ENCODE data around the gene MANSC1. TPM values are rescaled to one million over a fixed set of nuclear protein-coding genes. Genes with fewer than 3 reads are reported as not detected.

The MANSC1 gene
- total and polyA plus RNA-seq, 2 donors (not counting 1 experiment from before 2014, with no cell fraction given): 0.09 to 0.32 TPM

- no peak for ATAC-seq (ENCODE audit: low read depth)
- no peak overlapping the region for H3K27ac ChIP-seq (ENCODE audit: low read length in 2 of 2)
Observed at GRCh38 chr12:12387501-12387900, 37.5 kb upstream of the MANSC1 start.

GRCh38 chr12:12384571-12385340 lies 34.7 kb upstream of the MANSC1 start:
- Histone ChIP-seq H3K27ac (ENCODE audit: low read length in 2 of 2) (no peak overlapping the region), H2AFZ (ENCODE audit: insufficient read depth, low read depth, low read length, poor library complexity, severe bottlenecking) (no peak overlapping the region), H3K4me2 (replicated peaks; ENCODE audit: low read depth, low read length, poor library complexity, severe bottlenecking) (no peak overlapping the region), H3K4me3 (ENCODE audit: control extremely low read depth in 1 of 5, extremely low read depth in 1 of 5, insufficient read depth in 1 of 5, low read depth in 2 of 5, low read length in 4 of 5) (no peak overlapping the region), H3K9me3 (ENCODE audit: control extremely low read depth in 1 of 3, control insufficient read depth in 2 of 3, insufficient read depth in 1 of 3, low read length in 2 of 3) (no peaks in the 10 kb centered on the region), H3K9ac (ENCODE audit: low read length) (no peak overlapping the region), H3K4me1 (ENCODE audit: control insufficient read depth in 2 of 2, insufficient read depth in 2 of 2, low read length in 2 of 2) (peaks cover 7 to 8% of the 10 kb centered on the region in 2 donors), H3K36me3 (replicated peaks in 1 of 2; ENCODE audit: control extremely low read depth in 1 of 2, control insufficient read depth in 1 of 2, extremely low read depth in 1 of 2, insufficient read depth in 2 of 2, low read length in 1 of 2) (peaks cover 3 to 11% of the 10 kb centered on the region in 2 experiments), H4K20me1 (ENCODE audit: control insufficient read depth, insufficient read depth, low read length, poor library complexity, severe bottlenecking) (no peaks in the 10 kb centered on the region), H3K27me3 (replicated peaks in 1 of 4; ENCODE audit: control extremely low read depth in 1 of 4, control insufficient read depth in 3 of 4, insufficient read depth in 4 of 4, low read length in 3 of 4) (no peaks in the 10 kb centered on the region), H3K79me2 (ENCODE audit: control insufficient read depth, insufficient read depth, low read length) (peaks cover 24% of the 10 kb centered on the region)
- Mint-ChIP-seq H3K27ac (no peak overlapping the region), H3K4me1 (peaks cover 15% of the 10 kb centered on the region), H3K27me3 (no peaks in the 10 kb centered on the region), H3K9me3 (ENCODE audit: insufficient read depth) (no peaks in the 10 kb centered on the region), H3K4me3 (no peak overlapping the region)
- TF ChIP-seq, protein P1, sequence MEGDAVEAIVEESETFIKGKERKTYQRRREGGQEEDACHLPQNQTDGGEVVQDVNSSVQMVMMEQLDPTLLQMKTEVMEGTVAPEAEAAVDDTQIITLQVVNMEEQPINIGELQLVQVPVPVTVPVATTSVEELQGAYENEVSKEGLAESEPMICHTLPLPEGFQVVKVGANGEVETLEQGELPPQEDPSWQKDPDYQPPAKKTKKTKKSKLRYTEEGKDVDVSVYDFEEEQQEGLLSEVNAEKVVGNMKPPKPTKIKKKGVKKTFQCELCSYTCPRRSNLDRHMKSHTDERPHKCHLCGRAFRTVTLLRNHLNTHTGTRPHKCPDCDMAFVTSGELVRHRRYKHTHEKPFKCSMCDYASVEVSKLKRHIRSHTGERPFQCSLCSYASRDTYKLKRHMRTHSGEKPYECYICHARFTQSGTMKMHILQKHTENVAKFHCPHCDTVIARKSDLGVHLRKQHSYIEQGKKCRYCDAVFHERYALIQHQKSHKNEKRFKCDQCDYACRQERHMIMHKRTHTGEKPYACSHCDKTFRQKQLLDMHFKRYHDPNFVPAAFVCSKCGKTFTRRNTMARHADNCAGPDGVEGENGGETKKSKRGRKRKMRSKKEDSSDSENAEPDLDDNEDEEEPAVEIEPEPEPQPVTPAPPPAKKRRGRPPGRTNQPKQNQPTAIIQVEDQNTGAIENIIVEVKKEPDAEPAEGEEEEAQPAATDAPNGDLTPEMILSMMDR (IDR thresholded peaks at IDR 0.05): no peak
- TF ChIP-seq EZH2 (IDR thresholded peaks at IDR 0.05; ENCODE audit: borderline replicate concordance, insufficient read depth, low read depth, low read length, poor library complexity, severe bottlenecking): no peak
- ATAC-seq (ENCODE audit: low read depth) (no peak), DNase-seq (no peak)
- ChIA-PET CTCF (interaction anchor here (0.8 to 3.0 kb wide), 3 partner anchors 7 to 352 kb away, joined by 3 to 14 read pairs (median 5); no protein-coding TSS in a partner anchor), POLR2A (no interaction called here)
- intact Hi-C loops (cut with micrococcal nuclease): no loop called here
- WGBS (ENCODE audit: insufficient coverage): 71% methylated on average over 1 of the region's 7 CpGs

More at GRCh38 chr12:12387501-12387900, 37.5 kb upstream of the MANSC1 start:
- intact Hi-C loops (cut with micrococcal nuclease): no loop called here
- ChIA-PET CTCF (interaction anchor here (1.0 to 3.0 kb wide), 4 partner anchors 8 to 349 kb away, joined by 3 to 14 read pairs (median 7); no protein-coding TSS in a partner anchor), POLR2A (no interaction called here)
- Histone ChIP-seq H3K9me3 (ENCODE audit: control extremely low read depth in 1 of 3, control insufficient read depth in 2 of 3, insufficient read depth in 1 of 3, low read length in 2 of 3) (no peaks in the 10 kb centered on the region), H3K4me3 (ENCODE audit: control extremely low read depth in 1 of 5, extremely low read depth in 1 of 5, insufficient read depth in 1 of 5, low read depth in 2 of 5, low read length in 4 of 5) (no peak overlapping the region), H3K4me1 (ENCODE audit: control insufficient read depth in 2 of 2, insufficient read depth in 2 of 2, low read length in 2 of 2) (no peaks in the 10 kb centered on the region), H3K4me2 (replicated peaks; ENCODE audit: low read depth, low read length, poor library complexity, severe bottlenecking) (no peak overlapping the region), H3K36me3 (replicated peaks in 1 of 2; ENCODE audit: control extremely low read depth in 1 of 2, control insufficient read depth in 1 of 2, extremely low read depth in 1 of 2, insufficient read depth in 2 of 2, low read length in 1 of 2) (peaks cover 1 to 7% of the 10 kb centered on the region in 2 experiments), H2AFZ (ENCODE audit: insufficient read depth, low read depth, low read length, poor library complexity, severe bottlenecking) (no peak overlapping the region), H4K20me1 (ENCODE audit: control insufficient read depth, insufficient read depth, low read length, poor library complexity, severe bottlenecking) (no peaks in the 10 kb centered on the region), H3K27me3 (replicated peaks in 1 of 4; ENCODE audit: control extremely low read depth in 1 of 4, control insufficient read depth in 3 of 4, insufficient read depth in 4 of 4, low read length in 3 of 4) (no peaks in the 10 kb centered on the region), H3K9ac (ENCODE audit: low read length) (no peak overlapping the region), H3K79me2 (ENCODE audit: control insufficient read depth, insufficient read depth, low read length) (peaks cover 24% of the 10 kb centered on the region)
- Mint-ChIP-seq H3K4me3 (no peak overlapping the region), H3K4me1 (peaks cover 2% of the 10 kb centered on the region), H3K27me3 (no peaks in the 10 kb centered on the region), H3K27ac (no peak overlapping the region), H3K9me3 (ENCODE audit: insufficient read depth) (no peaks in the 10 kb centered on the region)
- no peak for DNase-seq
- WGBS (ENCODE audit: insufficient coverage): no CpG with 5 or more reads among the region's 3 CpGs
- TF ChIP-seq EZH2 (IDR thresholded peaks at IDR 0.05; ENCODE audit: borderline replicate concordance, insufficient read depth, low read depth, low read length, poor library complexity, severe bottlenecking): no peak
- TF ChIP-seq, protein P1 (IDR thresholded peaks at IDR 0.05): no peak

All from B cell (primary cell).